H1 (cell line): ENCODE data around the gene GPR15LG. TPM values are rescaled to one million over a fixed set of nuclear protein-coding genes. Genes with fewer than 3 reads are reported as not detected.

Experiments used
- CTCF ChIA-PET: fragments of 300-600 bp; sonication (Branson Sonifier 250); formaldehyde crosslinking; loops from one replicate; lab custom pipeline; 2021; ENCODE audit not compliant: partially characterized antibody; lab: Charles Lee
- POLR2A ChIA-PET: fragments of 300-600 bp; sonication (Branson Sonifier 250); formaldehyde crosslinking; loops from one replicate; lab custom pipeline; 2021; ENCODE audit warnings: inconsistent platforms; ENCODE audit not compliant: partially characterized antibody; lab: Charles Lee
- DNase-seq, 2 experiments: peaks; one replicate each; pipeline versions ENCODE4 v3.0.0 to v3.0.0-alpha.2; 2010 to 2022; ENCODE audit warnings: low spot score in 2 of 2, low read depth in 1 of 2, mixed read lengths in 1 of 2
- FAIRE-seq: peaks from 2 replicates; lab custom pipeline; 2011; peaks lifted over from hg19 to GRCh38; lab: Jason Lieb, UNC
- H2AFZ ChIP-seq: 2 replicates; pipeline ENCODE4 v1.8.1; 2012; ENCODE audit warnings: low read length, inconsistent platforms
- H2AK5ac ChIP-seq: 2 replicates; pipeline ENCODE4 v1.6.1; 2013; ENCODE audit warnings: low read depth, low read length
- H2BK120ac ChIP-seq: replicated peaks from 2 replicates; pipeline ENCODE3; 2013; ENCODE audit warnings: low read depth, low read length, inconsistent platforms
- H2BK12ac ChIP-seq: 2 replicates; pipeline ENCODE4 v1.6.1; 2013; ENCODE audit warnings: low read depth, low read length
- H2BK15ac ChIP-seq: 2 replicates; pipeline ENCODE4 v1.6.1; 2013; ENCODE audit warnings: low read length
- H2BK20ac ChIP-seq: 2 replicates; pipeline ENCODE4 v1.6.1; 2013; ENCODE audit warnings: low read length
- H2BK5ac ChIP-seq: 2 replicates; pipeline ENCODE4 v1.6.1; 2013; ENCODE audit warnings: low read depth, low read length
- H3K14ac ChIP-seq: 2 replicates; pipeline ENCODE4 v1.6.1; 2013; ENCODE audit warnings: inconsistent platforms; ENCODE audit not compliant: insufficient read length
- H3K18ac ChIP-seq: 2 replicates; pipeline ENCODE4 v1.6.1; 2013; ENCODE audit warnings: low read length; ENCODE audit errors: extremely low read depth
- H3K23ac ChIP-seq: 2 replicates; pipeline ENCODE4 v1.6.1; 2013; ENCODE audit warnings: inconsistent platforms; ENCODE audit not compliant: insufficient read length
- H3K23me2 ChIP-seq: 2 replicates; pipeline ENCODE4 v1.6.1; 2013; ENCODE audit warnings: low read depth, low read length
- H3K27ac ChIP-seq: 2 replicates; pipeline ENCODE4 v1.6.1; 2011; ENCODE audit warnings: low read depth, low read length, inconsistent platforms
- H3K27me3 ChIP-seq, 4 experiments: replicated peaks in 1 of 4; 1 replicate in 1 of 4; 2 replicates in 3 of 4; pipeline versions ENCODE4 v1.6.1 to v1.8.1; 2011 to 2013; ENCODE audit warnings: low read length in 3 of 4, mild to moderate bottlenecking in 3 of 4, inconsistent platforms in 2 of 4, mixed read lengths in 2 of 4, moderate library complexity in 1 of 4; ENCODE audit not compliant: control insufficient read depth in 3 of 4, insufficient read depth in 3 of 4; ENCODE audit errors: extremely low read depth in 1 of 4
- H3K36me3 ChIP-seq, 4 experiments: 2 replicates each; pipeline versions ENCODE4 v1.6.1 to v1.8.1; 2011 to 2013; ENCODE audit warnings: mild to moderate bottlenecking in 4 of 4, low read length in 3 of 4, moderate library complexity in 2 of 4, control low read depth in 1 of 4, inconsistent platforms in 1 of 4; ENCODE audit not compliant: insufficient read depth in 4 of 4, control insufficient read depth in 2 of 4
- H3K4ac ChIP-seq: replicated peaks from 2 replicates; pipeline ENCODE3; 2013; ENCODE audit warnings: low read length, low read depth, mixed read lengths, inconsistent platforms; ENCODE audit not compliant: insufficient read length
- H3K4me1 ChIP-seq, 4 experiments: replicated peaks in 1 of 4; 1 replicate in 1 of 4; 2 replicates in 3 of 4; pipeline versions ENCODE4 v1.6.1 to v1.8.1; 2011 to 2013; ENCODE audit warnings: low read length in 3 of 4, inconsistent platforms in 2 of 4, mixed read lengths in 1 of 4; ENCODE audit not compliant: insufficient read depth in 4 of 4, control insufficient read depth in 3 of 4
- H3K4me2 ChIP-seq, 2 experiments: 2 replicates each; pipeline versions ENCODE4 v1.6.1 to v1.8.1; 2011 to 2013; ENCODE audit warnings: low read depth in 2 of 2, low read length in 2 of 2, control low read depth in 1 of 2, inconsistent platforms in 1 of 2, mild to moderate bottlenecking in 1 of 2; ENCODE audit not compliant: insufficient read depth in 1 of 2
- H3K4me3 ChIP-seq, 4 experiments: fragments of 200-600, 300-600 bp in 1 of 4; sonication (generic), shearing (Covaris generic), sonication (Bioruptor Twin) in 1 of 4; 2 replicates each; pipeline versions ENCODE4 v1.5.1 to v1.8.1; 2011 to 2016; ENCODE audit warnings: low read length in 4 of 4, low read depth in 3 of 4, control low read depth in 2 of 4, inconsistent platforms in 2 of 4, mild to moderate bottlenecking in 2 of 4, mixed read lengths in 1 of 4, moderate library complexity in 1 of 4; ENCODE audit not compliant: insufficient read depth in 2 of 4; ENCODE audit errors: extremely low read depth in 1 of 4
- H3K56ac ChIP-seq: replicated peaks from 2 replicates; pipeline ENCODE3; 2013; ENCODE audit warnings: low read depth, mild to moderate bottlenecking, mixed read lengths, low read length, inconsistent platforms; ENCODE audit not compliant: insufficient read length
- H3K79me1 ChIP-seq: 2 replicates; pipeline ENCODE4 v1.6.1; 2013; ENCODE audit warnings: low read depth, low read length, control low read depth
- H3K79me2 ChIP-seq, 2 experiments: 2 replicates each; pipeline versions ENCODE4 v1.6.1 to v1.8.1; 2012 to 2013; ENCODE audit warnings: low read length in 2 of 2, mild to moderate bottlenecking in 2 of 2, inconsistent platforms in 1 of 2; ENCODE audit not compliant: insufficient read depth in 2 of 2, control insufficient read depth in 1 of 2
- H3K9ac ChIP-seq, 4 experiments: replicated peaks in 1 of 4; 1 replicate in 1 of 4; 2 replicates in 3 of 4; pipeline versions ENCODE4 v1.6.1 to v1.8.1; 2011 to 2013; ENCODE audit warnings: low read depth in 3 of 4, low read length in 3 of 4, control low read depth in 2 of 4, mild to moderate bottlenecking in 2 of 4, moderate library complexity in 2 of 4, inconsistent platforms in 1 of 4; ENCODE audit errors: extremely low read depth in 1 of 4
- H3K9me3 ChIP-seq, 2 experiments: 2 replicates each; pipeline versions ENCODE4 v1.6.1 to v1.8.1; 2012 to 2013; ENCODE audit warnings: mild to moderate bottlenecking in 2 of 2, moderate library complexity in 2 of 2, control low read depth in 1 of 2, inconsistent platforms in 1 of 2, low read depth in 1 of 2, low read length in 1 of 2, mixed read lengths in 1 of 2; ENCODE audit not compliant: insufficient read depth in 2 of 2
- H4K20me1 ChIP-seq, 2 experiments: replicated peaks in 1 of 2; 2 replicates each; pipeline versions ENCODE3 to v1.8.1; 2011 to 2013; ENCODE audit warnings: inconsistent platforms in 2 of 2, low read length in 2 of 2, mild to moderate bottlenecking in 1 of 2; ENCODE audit not compliant: insufficient read depth in 2 of 2, control insufficient read depth in 1 of 2
- H4K5ac ChIP-seq: 2 replicates; pipeline ENCODE4 v1.6.1; 2013; ENCODE audit warnings: low read length, low read depth, mixed read lengths, inconsistent platforms; ENCODE audit not compliant: insufficient read length
- H4K8ac ChIP-seq: 2 replicates; pipeline ENCODE4 v1.8.0; 2013; ENCODE audit warnings: mild to moderate bottlenecking, moderate library complexity, low read length, inconsistent platforms; ENCODE audit not compliant: insufficient read depth; ENCODE audit errors: extremely low read depth
- H4K91ac ChIP-seq: replicated peaks from 2 replicates; pipeline ENCODE3; 2013; ENCODE audit warnings: low read length, mixed read lengths, inconsistent platforms; ENCODE audit not compliant: insufficient read length
- CTCF ChIP-seq, 3 experiments: IDR thresholded peaks; 1 replicate in 2 of 3; 2 replicates in 1 of 3; pipeline versions ENCODE4 v1.5.1 to v1.6.1; 2011; ENCODE audit warnings: low read length in 3 of 3, mild to moderate bottlenecking in 3 of 3, inconsistent platforms in 2 of 3, low read depth in 1 of 3, moderate library complexity in 1 of 3; ENCODE audit not compliant: insufficient read depth in 1 of 3; ENCODE audit errors: control extremely low read depth in 1 of 3
- FOSL1 ChIP-seq: IDR thresholded peaks from 2 replicates; pipeline ENCODE4 v1.6.1; 2011; ENCODE audit warnings: mild to moderate bottlenecking, low read depth, low read length, moderate library complexity; ENCODE audit not compliant: insufficient read depth
- RAD21 ChIP-seq, 2 experiments: IDR thresholded peaks in 1 of 2; conservative IDR thresholded peaks in 1 of 2; 2 replicates each; pipeline ENCODE4 v1.6.1; 2011; ENCODE audit warnings: low read depth in 2 of 2, low read length in 2 of 2, improper control_type of control experiment in 1 of 2, inconsistent platforms in 1 of 2, mild to moderate bottlenecking in 1 of 2, moderate library complexity in 1 of 2
- WGBS, 2 experiments: shearing (Covaris generic) in 1 of 2; methylation state at CpG; one replicate each; pipeline versions ENCODE4 v1.1.6 to v1.1.7; 2013 to 2015; ENCODE audit warnings: low lambda C conversion rate in 2 of 2, mixed read lengths in 2 of 2, inconsistent platforms in 1 of 2, low coverage in 1 of 2, missing lambda C conversion rate in 1 of 2; ENCODE audit not compliant: insufficient replicate concordance in 2 of 2, insufficient coverage in 1 of 2, insufficient read length in 1 of 2; ENCODE audit errors: extremely low coverage in 1 of 2, missing lambda C conversion rate in 1 of 2; 5-methylcytosine and 5-hydroxymethylcytosine counted together
- polyA plus RNA-seq, 7 experiments: library from polyadenylated mRNA; depleted of rRNA in 3 of 7; stranded (reverse) in 5 of 7; unstranded in 2 of 7; fragments of >200 nt in 5 of 7; fragments of 200-250 nt in 2 of 7; gene quantifications; 1 replicate in 5 of 7; 2 replicates in 1 of 7; 4 replicates in 1 of 7; pipeline versions ENCODE4 v1.2.1 to v1.2.3, GENCODE V29; 2011 to 2013; ENCODE audit warnings: missing spikeins in 2 of 7, mixed read lengths in 2 of 7
- total RNA-seq: library from RNA; stranded (reverse); fragmentation: NEBNext Ultra II Directional; extraction: Animal tissue kit (Norgen Biotek cat#: 25700); gene quantifications from 2 replicates; pipeline ENCODE4 v1.2.1, GENCODE V29; 2021

The GPR15LG gene
- total and polyA plus RNA-seq, 2 of the 8 experiments (the other 6 are each of a cell fraction or from before 2014, with no cell fraction given) = not detected

DNA sequence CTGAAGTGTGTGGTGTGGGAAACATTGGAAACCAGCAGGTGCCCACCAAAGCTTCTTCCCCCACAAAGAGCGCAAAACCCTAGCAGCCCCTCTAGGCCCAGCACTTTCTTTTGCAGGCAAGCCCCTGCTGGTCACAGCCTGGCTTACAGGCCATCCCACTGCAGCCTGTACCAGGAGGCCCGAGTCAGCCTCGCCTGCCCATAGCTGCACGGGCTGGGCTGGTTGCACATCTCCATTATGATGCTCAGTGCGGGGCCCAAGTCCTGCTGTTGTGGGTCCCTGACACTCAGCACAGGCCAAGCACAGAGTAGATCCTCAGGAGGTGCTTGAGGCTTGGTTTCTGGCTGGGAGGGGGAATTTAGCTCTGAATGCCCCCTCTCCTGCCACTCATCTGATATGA is 28.7 kb downstream of the GPR15LG start:
- H3K4me2 ChIP-seq = no peak overlapping the region
- no peak overlapping the region for H2BK20ac ChIP-seq
- no peaks in the 10 kb centered on the region for H3K9me3 ChIP-seq
- CTCF ChIA-PET = interaction anchor here (1.1 to 10.8 kb wide), 21 partner anchors 10 to 338 kb away, joined by 3 to 248 read pairs (median 8); partner anchors contain the start of genes CDHR1 and GHITM
- no peak overlapping the region for H2AK5ac ChIP-seq
- FAIRE-seq = no peak
- H3K4ac ChIP-seq = no peak overlapping the region
- no peak overlapping the region for H2BK15ac ChIP-seq
- H3K79me2 ChIP-seq = no peaks in the 10 kb centered on the region
- TF ChIP-seq CTCF (IDR thresholded peaks at IDR 0.05; ENCODE audit: control extremely low read depth in 1 of 3, insufficient read depth in 1 of 3, low read depth in 1 of 3, low read length in 3 of 3) (peak in 2 of 3 experiments; percentile 27 to 29; a peak in 2 of 4 replicates), FOSL1 (no peak), RAD21 (IDR thresholded peaks at IDR 0.05 in 1 of 2, conservative IDR thresholded peaks at IDR 0.05 in 1 of 2; ENCODE audit: low read depth in 2 of 2, low read length in 2 of 2) (peak in 1 of 2 experiments; percentile 4; a peak in 1 of 4 replicates)
- no peak overlapping the region for H3K9ac ChIP-seq
- H3K18ac ChIP-seq = no peak overlapping the region
- peaks cover 0 to 6% of the 10 kb centered on the region in 2 experiments for H4K20me1 ChIP-seq
- H2BK120ac ChIP-seq = no peak overlapping the region
- no peaks in the 10 kb centered on the region for H3K23me2 ChIP-seq
- no peak for DNase-seq
- H4K91ac ChIP-seq = no peak overlapping the region
- H2AFZ ChIP-seq = no peak overlapping the region
- no peaks in the 10 kb centered on the region for H3K79me1 ChIP-seq
- no peaks in the 10 kb centered on the region for H3K36me3 ChIP-seq
- no peak overlapping the region for H2BK12ac ChIP-seq
- no peak overlapping the region for H3K27ac ChIP-seq
- H4K8ac ChIP-seq = no peak overlapping the region
- no peak overlapping the region for H2BK5ac ChIP-seq
- H3K27me3 ChIP-seq = no peaks in the 10 kb centered on the region
- no peaks in the 10 kb centered on the region for H3K4me1 ChIP-seq
- H3K4me3 ChIP-seq = no peak overlapping the region
- POLR2A ChIA-PET = interaction anchor here (0.9 kb wide), 1 partner anchor 47 kb away, joined by 4 read pairs; no protein-coding TSS in a partner anchor
- no peak overlapping the region for H4K5ac ChIP-seq
- WGBS, 2 experiments = 90% methylated on average over 5 of the region's 5 CpGs; no CpG with 5 or more reads in 1 of the 2 experiments
- H3K14ac ChIP-seq = no peak overlapping the region
- no peak overlapping the region for H3K56ac ChIP-seq
- H3K23ac ChIP-seq = no peak overlapping the region
